AG10803 (cell line): ENCODE results near the gene AQP7.

Experiments used
- DNase-seq: peaks from one replicate; pipeline ENCODE4 v3.0.0; 2010; ENCODE audit warnings: low read depth
- H3K4me3 ChIP-seq: 2 replicates; pipeline ENCODE4 v1.5.1; 2011; ENCODE audit warnings: mild to moderate bottlenecking, low read length, control low read depth
- CTCF ChIP-seq: conservative IDR thresholded peaks from 2 replicates; pipeline ENCODE4 v1.5.1; 2011; ENCODE audit warnings: mild to moderate bottlenecking, low read length, control low read depth, inconsistent platforms

AQP7 gene

GRCh38 chr9:33445389-33446239 is 43.2 kb upstream of the AQP7 start:
- DNase-seq: no peak
- H3K4me3 ChIP-seq: no peak overlapping the region
- no peak for TF ChIP-seq CTCF

- no peak overlapping the region for H3K4me3 ChIP-seq
- no peak for TF ChIP-seq CTCF
- DNase-seq: no peak
Observed at GRCh38 chr9:33443464-33444154, 41.2 kb upstream of the AQP7 start.

- TF ChIP-seq CTCF: no peak
- no peak for DNase-seq
- H3K4me3 ChIP-seq: no peak overlapping the region
Observed at GRCh38 chr9:33443047-33443446, 40.7 kb upstream of the AQP7 start.

- H3K4me3 ChIP-seq: no peak overlapping the region
- no peak for TF ChIP-seq CTCF
- no peak for DNase-seq
Observed at GRCh38 chr9:33442125-33442524, 39.8 kb upstream of the AQP7 start.

- no peak overlapping the region for H3K4me3 ChIP-seq
- TF ChIP-seq CTCF: no peak
- DNase-seq: no peak
Observed at GRCh38 chr9:33440609-33441008, 38.2 kb upstream of the AQP7 start.

GRCh38 chr9:33440204-33440603 is 37.8 kb upstream of the AQP7 start:
- TF ChIP-seq CTCF: no peak
- no peak for DNase-seq
- H3K4me3 ChIP-seq: no peak overlapping the region

- H3K4me3 ChIP-seq: no peak overlapping the region
- peak; percentile 11 for DNase-seq
- TF ChIP-seq CTCF: no peak
Observed at GRCh38 chr9:33439731-33440130, 37.4 kb upstream of the AQP7 start.
